ENCODE data around the gene USP6.
"Not testable (repeated sequence)": the region's sequence is repeated elsewhere in the genome, so short reads cannot be mapped to it uniquely, and the experiment has no call there.

USP6 gene

GRCh38 chr17:5200360-5200759 is 84.5 kb downstream of the USP6 start:
- DNase-seq: no peak

DNA sequence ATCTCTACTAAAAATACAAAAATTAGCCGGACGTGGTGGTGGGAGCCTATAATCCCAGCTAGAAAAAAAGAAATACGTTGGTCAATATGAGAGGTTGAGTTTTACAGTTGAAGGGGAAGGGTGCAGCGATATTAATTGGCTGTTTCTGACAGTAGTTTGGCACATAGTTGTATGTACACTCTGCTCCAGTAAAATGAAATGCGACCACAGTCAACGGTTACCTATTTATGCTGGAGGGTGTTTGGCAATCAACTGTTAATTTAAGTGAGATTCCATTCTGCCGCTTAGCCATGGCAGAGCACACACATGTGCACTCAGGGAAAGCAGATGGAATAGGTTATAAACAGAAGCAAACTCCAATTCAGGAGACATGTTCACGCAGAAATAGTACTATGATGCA is 85.2 kb downstream of the USP6 start:
- DNase-seq: no peak

- DNase-seq: no peak
These were observed 87.5 kb downstream of the USP6 start for GRCh38 chr17:5203178-5203907.

DNA sequence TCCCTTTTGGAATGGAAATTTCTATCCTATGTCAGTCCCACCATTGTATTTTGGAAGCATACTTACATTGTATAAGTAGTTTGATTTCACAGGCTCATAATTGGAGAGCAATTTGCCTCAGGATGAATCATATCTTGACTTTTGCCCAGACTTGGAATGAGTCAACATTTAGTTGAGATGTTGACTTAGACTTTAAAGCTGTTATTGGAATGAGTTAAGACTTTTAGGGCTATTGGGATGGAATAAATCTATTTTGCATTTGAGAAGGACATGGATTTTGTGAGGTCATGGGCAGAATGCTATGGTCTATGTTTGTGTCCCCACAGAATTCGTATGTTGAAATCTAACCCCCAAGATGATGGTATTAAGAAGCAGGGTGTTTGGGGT is 88.1 kb downstream of the USP6 start:
- no peak for DNase-seq

- no peak for DNase-seq
These were observed 93.6 kb downstream of the USP6 start for GRCh38 chr17:5209396-5209795.

DNA sequence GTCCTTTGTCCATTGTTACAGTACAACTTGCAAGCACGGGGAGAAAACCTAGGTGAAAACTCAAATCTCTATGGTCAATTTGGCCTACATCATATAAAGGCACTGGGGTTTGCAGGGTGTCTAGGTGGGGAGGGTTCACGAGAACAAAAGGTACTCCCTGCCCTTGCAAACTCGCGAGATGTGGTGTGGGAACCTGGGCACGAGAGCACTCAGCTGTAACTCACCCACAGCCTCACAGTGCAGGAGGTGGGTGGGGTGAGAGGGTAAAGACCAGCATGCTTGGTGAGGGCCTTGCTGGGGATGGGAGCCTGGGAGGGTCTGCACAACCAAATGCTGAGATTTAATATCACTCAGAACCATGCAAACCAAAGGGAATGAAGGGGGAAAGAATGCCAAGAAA is 94.3 kb downstream of the USP6 start:
- DNase-seq: no peak

- DNase-seq: no peak
These were observed 94.9 kb downstream of the USP6 start for GRCh38 chr17:5210614-5211252.

GRCh38 chr17:5211458-5211857 is 95.6 kb downstream of the USP6 start:
- DNase-seq: no peak

DNA sequence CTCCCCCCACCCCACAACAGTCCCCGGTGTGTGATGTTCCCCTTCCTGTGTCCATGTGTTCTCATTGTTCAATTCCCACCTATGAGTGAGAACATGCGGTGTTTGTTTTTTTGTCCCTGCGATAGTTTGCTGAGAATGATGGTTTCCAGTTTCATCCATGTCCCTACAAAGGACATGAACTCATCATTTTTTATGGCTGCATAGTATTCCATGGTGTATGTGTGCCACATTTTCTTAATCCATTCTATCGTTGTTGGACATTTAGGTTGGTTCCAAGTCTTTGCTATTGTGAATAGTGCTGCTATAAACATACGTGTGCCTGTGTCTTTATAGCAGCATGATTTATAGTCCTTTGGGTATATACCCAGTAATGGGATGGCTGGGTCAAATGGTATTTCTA is 101.7 kb downstream of the USP6 start:
- DNase-seq: not testable (repeated sequence)

GRCh38 chr17:5219536-5219935 is 103.7 kb downstream of the USP6 start:
- no peak for DNase-seq

- no peak for DNase-seq
These were observed 104.2 kb downstream of the USP6 start for GRCh38 chr17:5220074-5220473.

DNA sequence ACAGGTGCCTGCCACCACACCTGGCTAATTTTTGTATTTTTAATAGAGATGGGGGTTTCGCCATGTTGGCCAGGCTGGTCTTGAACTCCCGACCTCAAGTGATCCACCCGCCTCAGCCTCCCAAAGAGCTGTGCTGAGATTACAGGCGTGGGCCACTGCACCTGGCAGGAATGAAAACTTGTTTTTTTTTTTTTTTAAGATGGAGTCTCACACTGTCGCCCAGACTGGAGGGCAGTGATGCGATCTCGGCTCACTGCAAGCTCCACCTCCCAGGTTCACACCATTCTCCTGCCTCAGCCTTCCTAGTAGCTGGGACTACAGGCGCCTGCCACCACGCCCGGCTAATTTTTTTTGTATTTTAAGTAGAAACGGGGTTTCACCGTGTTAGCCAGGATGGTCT is 106.1 kb downstream of the USP6 start:
- not testable (repeated sequence) for DNase-seq

Measured in activated CD8-positive, alpha-beta memory T cell treated with anti-CD3 and anti-CD28 coated beads for 24 hours (primary cell).